ENCODE measurements around the gene SORL1-AS1.

DNA sequence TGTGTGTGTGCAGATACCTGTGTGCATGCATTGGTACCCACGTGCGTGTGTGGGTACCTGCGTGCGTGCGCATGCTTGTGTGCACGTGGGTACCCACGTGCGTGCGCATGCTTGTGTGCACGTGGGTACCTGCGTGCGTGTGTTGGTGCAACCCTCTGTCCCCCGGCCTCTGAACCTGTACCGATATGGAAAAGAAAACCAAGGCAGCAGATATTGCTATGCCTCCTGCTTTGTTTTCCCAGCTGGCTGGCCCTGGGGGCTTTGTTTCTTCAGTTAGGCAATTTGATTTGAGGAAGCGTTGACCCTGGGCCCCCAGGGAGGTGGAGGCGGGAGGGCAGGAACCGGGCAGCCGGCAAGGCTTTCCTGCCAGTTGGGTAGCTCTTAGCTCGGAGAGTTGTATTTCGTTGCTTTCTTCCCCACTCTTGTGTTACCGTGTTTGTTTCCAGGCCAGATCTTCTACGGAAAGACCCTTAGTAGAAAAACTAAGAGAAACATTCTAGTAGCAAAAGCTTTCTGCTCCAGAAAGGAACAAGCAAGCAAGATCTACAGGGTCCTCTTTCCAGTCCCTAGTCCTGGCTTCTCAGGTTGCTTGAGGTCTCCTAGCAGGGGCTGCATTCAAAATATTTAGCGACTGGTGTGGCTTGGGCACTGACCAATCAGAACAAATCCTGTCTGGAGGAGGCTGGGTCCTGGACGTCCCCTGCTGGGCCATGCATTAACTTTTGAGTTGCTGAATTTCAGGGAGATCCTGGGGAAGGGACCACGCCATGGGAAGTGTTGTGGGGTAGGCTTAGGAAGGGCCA is 26.3 kb upstream of the SORL1-AS1 start:
- TF ChIP-seq, protein P1, sequence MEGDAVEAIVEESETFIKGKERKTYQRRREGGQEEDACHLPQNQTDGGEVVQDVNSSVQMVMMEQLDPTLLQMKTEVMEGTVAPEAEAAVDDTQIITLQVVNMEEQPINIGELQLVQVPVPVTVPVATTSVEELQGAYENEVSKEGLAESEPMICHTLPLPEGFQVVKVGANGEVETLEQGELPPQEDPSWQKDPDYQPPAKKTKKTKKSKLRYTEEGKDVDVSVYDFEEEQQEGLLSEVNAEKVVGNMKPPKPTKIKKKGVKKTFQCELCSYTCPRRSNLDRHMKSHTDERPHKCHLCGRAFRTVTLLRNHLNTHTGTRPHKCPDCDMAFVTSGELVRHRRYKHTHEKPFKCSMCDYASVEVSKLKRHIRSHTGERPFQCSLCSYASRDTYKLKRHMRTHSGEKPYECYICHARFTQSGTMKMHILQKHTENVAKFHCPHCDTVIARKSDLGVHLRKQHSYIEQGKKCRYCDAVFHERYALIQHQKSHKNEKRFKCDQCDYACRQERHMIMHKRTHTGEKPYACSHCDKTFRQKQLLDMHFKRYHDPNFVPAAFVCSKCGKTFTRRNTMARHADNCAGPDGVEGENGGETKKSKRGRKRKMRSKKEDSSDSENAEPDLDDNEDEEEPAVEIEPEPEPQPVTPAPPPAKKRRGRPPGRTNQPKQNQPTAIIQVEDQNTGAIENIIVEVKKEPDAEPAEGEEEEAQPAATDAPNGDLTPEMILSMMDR (conservative IDR thresholded peaks at IDR 0.05; ENCODE audit: low read length) = no peak
- no peak for TF ChIP-seq EZH2phosphoT487 (IDR thresholded peaks at IDR 0.05; ENCODE audit: borderline replicate concordance, low read depth, low read length)
